Activated naive CD4-positive, alpha-beta T cell treated with Interleukin-2 at 50 U/mL for 16 hours (primary cell): ENCODE data around the gene PRUNE2.

ENCODE experiments used
- DNase-seq: peaks from one replicate; pipeline ENCODE4 v3.0.0-alpha.2; 2020

PRUNE2 gene

DNA sequence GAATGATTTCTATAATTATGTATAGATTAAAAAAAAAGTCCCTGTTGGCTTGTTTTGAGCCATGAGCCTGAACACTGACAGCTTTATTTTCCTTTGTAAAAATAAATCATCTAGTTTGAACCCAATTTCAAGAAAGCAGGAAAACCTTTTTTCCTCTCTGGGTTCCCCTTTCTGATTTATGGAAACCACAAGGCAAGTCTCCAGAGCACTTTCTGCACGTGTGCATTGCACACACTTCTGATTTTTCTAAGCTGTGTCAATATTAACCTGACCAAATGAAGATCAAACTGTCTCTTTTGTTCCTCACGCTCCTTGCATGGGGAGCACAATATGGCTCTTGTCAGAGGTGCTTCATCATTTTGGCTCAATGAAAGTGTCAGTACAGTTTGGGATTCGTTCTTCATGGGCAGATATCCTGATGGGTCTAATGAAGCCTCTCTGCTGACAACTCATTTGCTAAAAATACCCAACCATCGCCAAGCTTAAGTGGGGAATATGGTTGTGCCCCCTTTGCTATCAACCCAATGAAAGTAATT is 180.8 kb downstream of the PRUNE2 start:
- DNase-seq = no peak

GRCh38 chr9:76720245-76720644 is 185.7 kb downstream of the PRUNE2 start:
- DNase-seq = no peak

DNA sequence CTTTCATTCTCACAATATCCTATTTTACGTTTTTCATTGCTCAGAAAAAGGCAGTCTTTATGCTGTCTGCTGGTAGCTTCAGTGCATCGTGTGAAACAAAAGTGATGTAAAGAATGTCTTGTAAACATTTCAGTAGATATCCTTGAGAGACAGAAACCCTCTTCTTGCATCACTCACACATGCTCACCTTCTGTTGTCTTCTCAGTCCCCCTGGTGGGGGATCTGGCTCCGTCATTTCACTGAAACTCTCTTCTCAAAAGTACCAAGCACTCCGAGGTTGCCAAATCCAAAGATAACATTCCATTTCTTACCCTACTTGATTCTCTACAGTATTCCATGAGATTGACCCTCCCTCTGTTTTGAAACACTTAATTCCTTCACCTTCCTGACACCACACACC is 187.7 kb downstream of the PRUNE2 start:
- no peak for DNase-seq

DNA sequence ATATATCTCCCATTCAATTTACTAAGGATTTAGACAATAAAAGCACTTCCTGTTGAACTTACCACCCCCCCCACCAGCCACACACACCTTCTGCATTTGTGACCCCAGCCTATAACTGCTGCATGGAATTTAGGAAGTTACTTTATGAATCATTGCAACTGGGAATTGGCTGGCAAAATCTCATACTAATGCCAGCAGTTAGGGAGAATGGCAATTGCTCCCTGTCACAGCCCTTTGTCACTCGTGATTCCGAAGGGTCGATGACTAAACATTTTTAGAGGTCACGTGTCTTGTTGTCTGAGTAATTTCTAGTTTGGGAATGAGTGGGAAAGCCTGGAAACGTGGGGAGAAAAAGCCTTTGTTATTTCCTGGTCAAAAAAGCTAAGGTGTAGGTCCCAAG is 188.3 kb downstream of the PRUNE2 start:
- no peak for DNase-seq

GRCh38 chr9:76717176-76717575 is 188.7 kb downstream of the PRUNE2 start:
- no peak for DNase-seq

GRCh38 chr9:76716085-76716672 is 189.7 kb downstream of the PRUNE2 start:
- no peak for DNase-seq

GRCh38 chr9:76713381-76713780 is 192.5 kb downstream of the PRUNE2 start:
- DNase-seq = no peak

GRCh38 chr9:76709020-76709419 is 196.9 kb downstream of the PRUNE2 start:
- no peak for DNase-seq

DNA sequence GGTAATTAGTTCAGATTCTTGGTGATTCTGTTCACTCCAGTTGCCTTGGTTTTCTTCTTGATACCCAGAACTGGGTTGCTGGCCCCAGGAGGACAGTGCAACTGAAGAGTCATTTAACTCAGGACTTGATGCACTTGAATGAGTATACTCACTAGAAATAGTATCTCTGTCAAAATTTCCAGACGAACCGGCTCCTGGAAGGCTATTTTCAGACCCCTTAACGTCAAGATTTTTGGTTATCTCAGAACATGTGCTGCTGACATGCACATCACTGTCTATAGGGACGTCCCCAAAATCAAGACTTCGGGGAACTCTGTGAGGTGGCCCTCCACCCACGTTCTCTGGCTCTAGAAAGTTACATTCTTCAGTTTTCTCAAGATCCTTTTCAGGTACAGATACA is 198.4 kb downstream of the PRUNE2 start:
- DNase-seq = no peak

DNA sequence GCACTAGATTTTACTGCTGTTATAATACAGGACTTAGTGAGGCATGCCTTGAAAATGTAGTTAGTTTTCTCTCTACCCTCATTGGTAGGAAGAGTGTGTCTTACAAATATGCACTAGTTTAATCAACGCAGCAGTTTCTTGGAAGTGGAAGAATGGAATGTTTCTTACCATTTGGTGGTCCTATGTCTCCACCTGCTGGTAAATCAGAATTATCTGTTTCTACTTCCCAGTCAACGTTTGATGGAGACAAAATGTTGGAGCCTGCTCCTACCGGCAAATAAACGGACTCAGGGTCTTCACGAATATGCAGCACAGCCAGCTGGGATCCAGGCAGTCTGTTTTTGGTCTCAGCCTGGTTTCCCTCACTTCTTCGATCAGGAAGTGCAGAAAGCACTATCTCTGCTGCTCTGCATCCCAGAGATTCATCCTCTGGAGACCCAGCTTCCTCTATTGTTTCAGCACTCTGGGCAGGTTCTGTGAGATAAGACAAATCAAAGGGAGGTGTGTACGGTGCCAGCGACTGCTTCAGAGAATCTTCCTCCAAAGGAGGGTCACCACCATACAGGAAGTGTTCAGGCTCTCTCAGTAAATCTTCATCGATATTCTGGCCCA is 201.2 kb downstream of the PRUNE2 start:
- no peak for DNase-seq

DNA sequence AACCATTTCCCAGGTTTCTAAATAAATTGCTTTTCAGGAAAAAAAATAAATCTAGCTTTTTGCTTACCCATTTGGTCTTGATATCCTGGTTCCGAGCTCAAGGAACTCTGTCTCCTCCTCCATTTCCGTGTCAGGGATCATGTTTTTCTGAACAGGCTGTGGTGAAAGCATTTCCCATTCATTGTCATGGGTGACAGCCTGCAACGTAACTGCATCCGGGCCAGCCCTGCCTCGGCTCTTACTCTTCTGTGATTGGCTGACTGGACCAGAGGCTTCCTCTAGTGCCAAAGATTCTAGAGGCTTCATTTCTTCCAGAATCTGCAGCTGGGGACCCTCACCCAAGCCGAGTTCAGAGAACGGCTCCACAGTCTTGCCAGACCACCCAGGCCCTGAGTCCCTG is 202.6 kb downstream of the PRUNE2 start:
- no peak for DNase-seq

GRCh38 chr9:76701441-76702039 is 204.4 kb downstream of the PRUNE2 start:
- DNase-seq = no peak

- no peak for DNase-seq
Measured at GRCh38 chr9:76700916-76701315, 205.0 kb downstream of the PRUNE2 start.

DNA sequence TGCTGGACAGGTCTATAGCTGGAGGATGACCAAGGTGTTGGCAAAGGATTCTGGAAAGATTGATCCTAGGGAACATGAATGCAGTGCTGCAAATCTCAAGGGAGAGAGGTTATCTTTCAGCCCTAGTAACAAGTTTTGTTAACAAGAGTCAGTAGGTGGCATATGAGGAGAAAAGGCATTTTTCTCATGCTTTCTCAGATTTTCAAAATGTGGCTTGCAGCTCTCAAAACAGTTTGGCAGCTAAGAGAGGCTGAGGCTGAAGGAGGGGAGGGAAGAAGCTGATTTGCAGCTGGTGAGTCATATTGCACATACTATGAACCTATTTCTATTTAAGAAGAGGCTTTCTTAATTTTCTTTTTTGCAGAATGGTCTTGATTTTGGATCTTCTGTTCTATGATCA is 205.9 kb downstream of the PRUNE2 start:
- DNase-seq = no peak

DNA sequence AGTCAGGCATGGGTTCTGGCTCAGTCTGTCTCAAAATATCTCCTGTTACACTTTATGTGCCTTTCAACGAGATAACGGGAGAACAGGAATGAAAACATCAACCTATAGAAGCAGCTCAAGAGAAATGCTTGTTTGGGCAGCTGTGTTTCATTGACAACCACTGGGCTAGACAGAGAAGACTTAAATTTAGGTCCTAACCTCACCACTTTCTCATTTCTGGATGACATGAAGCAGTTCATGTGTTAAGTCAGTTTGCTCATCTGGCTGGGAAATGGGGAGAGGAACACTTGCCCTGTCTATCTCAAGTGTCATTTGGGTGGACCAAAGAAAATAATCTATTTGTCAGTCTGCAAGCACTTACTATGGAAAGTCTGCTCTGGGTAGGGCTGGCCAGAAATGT is 208.4 kb downstream of the PRUNE2 start:
- no peak for DNase-seq

DNA sequence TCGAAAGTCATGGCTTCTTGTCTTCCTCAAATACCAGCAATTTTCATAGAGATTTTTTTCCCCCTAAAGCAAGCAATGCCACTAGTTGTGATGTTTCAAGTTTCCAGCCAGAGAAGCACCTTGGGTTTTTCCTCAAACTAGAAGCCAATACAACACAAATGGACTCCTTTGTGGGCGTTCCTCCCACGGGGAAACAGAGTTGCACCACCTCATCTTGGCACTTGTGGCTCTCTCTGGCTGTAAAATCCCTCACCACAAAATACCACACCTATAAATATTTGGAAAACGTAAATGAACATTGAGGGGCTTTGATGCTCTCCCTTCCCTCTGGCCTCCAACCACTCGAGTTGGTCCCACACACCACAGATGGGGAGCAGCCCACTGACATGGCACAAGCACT is 208.8 kb downstream of the PRUNE2 start:
- DNase-seq = no peak

GRCh38 chr9:76693912-76694311 is 212.0 kb downstream of the PRUNE2 start:
- no peak for DNase-seq

DNA sequence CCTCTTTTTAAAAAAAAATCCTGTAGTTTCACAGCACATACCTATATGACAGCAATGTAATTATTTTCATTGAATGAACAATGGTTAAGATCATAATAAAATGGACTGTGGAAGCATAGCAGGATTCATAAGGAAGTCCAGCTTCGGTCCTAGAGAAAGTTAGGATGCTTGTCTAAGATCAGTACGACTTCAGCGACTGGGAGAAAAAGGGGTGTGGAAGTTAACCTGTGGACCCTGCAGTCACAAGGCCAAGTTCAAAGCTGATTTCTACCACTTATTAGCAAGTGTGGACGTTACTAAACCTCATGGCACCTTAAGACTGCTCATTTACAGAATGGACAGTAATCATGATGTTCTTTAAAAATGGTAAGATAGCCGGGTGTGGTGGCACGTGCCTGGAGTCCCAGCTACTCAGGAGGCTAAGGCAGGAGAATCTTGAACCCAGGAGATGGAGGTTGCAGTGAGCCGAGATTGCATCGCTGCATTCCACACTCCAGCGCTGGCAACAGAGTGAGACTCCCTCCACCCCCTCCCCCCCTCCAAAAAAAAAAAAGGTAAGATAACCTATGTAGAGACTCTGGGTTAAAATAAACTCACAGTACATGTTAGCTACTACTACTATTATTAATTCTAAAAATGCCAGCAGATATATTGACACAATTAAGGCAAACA is 213.3 kb downstream of the PRUNE2 start:
- DNase-seq = no peak

DNA sequence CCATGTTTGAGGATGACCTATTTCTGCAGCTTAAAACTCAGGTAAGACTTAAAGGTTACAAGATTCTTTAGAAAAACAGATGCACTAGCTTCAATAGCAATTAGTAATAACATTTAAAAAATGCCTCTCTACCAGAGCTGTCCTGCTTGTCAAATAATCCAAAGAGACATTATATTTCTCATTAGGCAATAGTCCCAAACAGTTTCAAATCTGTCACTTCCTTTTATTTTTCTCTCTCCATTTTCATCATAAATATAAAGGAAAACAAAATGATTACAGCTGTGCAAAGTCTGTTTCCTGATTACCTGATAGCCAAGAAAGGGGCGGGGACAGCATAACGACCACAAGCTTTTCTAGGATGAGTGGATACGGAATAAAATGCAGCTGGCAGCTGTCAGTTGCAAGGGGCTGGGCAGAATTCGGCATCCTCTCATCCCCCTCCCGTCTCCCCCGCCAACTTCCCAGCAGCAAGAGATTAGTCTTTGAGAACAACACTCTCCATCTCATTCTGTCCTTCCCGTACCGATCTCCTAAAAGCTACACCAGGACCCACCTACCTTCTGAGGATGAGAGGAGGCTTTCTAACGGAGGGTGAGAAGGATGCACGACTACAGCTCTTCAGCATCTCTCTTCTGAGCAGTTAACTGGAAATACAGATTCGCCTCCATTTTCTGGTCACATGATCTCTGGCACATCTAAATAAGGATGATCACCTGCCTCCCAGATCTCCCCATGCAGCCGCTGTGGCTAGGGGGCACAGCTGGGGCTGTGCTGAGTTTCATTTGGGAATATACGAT is 214.2 kb downstream of the PRUNE2 start:
- DNase-seq = no peak

DNA sequence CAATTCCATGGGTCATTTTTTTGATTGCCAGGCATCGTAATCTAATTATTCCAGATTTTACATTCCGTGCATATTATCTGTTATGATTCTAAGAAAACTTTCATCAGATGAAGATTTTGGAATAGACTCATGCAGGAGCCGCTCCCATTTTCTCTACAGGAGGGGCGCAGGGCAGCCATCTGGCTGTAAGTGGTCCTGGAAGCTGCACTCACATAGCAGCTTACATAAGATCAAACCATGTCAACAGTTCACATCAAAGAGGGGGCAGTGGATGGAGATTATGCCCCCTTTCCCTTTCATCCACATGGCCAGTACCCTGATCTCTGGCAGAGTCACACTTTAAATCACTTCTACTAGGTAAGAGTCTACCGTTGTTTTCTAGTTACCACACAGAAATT is 214.9 kb downstream of the PRUNE2 start:
- no peak for DNase-seq

- DNase-seq = no peak
Measured at GRCh38 chr9:76690246-76690972, 215.5 kb downstream of the PRUNE2 start.

- no peak for DNase-seq
Measured at GRCh38 chr9:76688471-76689238, 217.3 kb downstream of the PRUNE2 start.
